Measurements from ENCODE around the gene SMPDL3A. TPM values are rescaled to one million over a fixed set of nuclear protein-coding genes. Genes with fewer than 3 reads are reported as not detected.
"Not testable (repeated sequence)": the region's sequence is repeated elsewhere in the genome, so short reads cannot be mapped to it uniquely, and the experiment has no call there.

SMPDL3A gene
- total RNA-seq, result under 1 TPM in 1 of 2 experiments, not detected in 1; 0.19 TPM

- CTCF ChIA-PET, result interaction anchor here (0.5 kb wide), 1 partner anchor 22 kb away, joined by 4 read pairs; no protein-coding TSS in a partner anchor
- POLR2A ChIA-PET, result interaction anchor here (0.8 kb wide), 1 partner anchor 9 kb away, joined by 3 read pairs; no protein-coding TSS in a partner anchor
These were observed at the start of gene SMPDL3A for GRCh38 chr6:122789182-122790027. SMPDL3A (plus strand) TSS chr6:122789258; CDS start chr6:122789347, 89 bp downstream.

GRCh38 chr6:122740091-122740490 is 49.0 kb upstream of the SMPDL3A start:
- POLR2A ChIA-PET, result no interaction called here
- CTCF ChIA-PET, result no interaction called here

- ChIA-PET CTCF (no interaction called here), POLR2A (no interaction called here)
These were observed 48.1 kb upstream of the SMPDL3A start for GRCh38 chr6:122740936-122741335.

GRCh38 chr6:122744247-122744646 is 44.8 kb upstream of the SMPDL3A start:
- POLR2A ChIA-PET, CTCF ChIA-PET: not testable (repeated sequence)

GRCh38 chr6:122744856-122745255 is 44.2 kb upstream of the SMPDL3A start:
- POLR2A ChIA-PET, CTCF ChIA-PET: not testable (repeated sequence)

GRCh38 chr6:122746688-122747087 is 42.4 kb upstream of the SMPDL3A start:
- ChIA-PET CTCF (no interaction called here), POLR2A (no interaction called here)

GRCh38 chr6:122747573-122747972 is 41.5 kb upstream of the SMPDL3A start:
- CTCF ChIA-PET, result no interaction called here
- POLR2A ChIA-PET, result no interaction called here

GRCh38 chr6:122748945-122749344 is 40.1 kb upstream of the SMPDL3A start:
- CTCF ChIA-PET, POLR2A ChIA-PET: not testable (repeated sequence)

- CTCF ChIA-PET, result no interaction called here
These were observed 39.5 kb upstream of the SMPDL3A start for GRCh38 chr6:122749451-122750050.

GRCh38 chr6:122751326-122751725 is 37.7 kb upstream of the SMPDL3A start:
- ChIA-PET CTCF (no interaction called here), POLR2A (no interaction called here)

More at GRCh38 chr6:122749451-122750050, 39.5 kb upstream of the SMPDL3A start:
- POLR2A ChIA-PET, result no interaction called here

- ChIA-PET POLR2A (no interaction called here), CTCF (no interaction called here)
These were observed 36.6 kb upstream of the SMPDL3A start for GRCh38 chr6:122752459-122752858.

- ChIA-PET POLR2A (no interaction called here), CTCF (no interaction called here)
These were observed 35.9 kb upstream of the SMPDL3A start for GRCh38 chr6:122753000-122753687.

GRCh38 chr6:122753688-122754056 is 35.4 kb upstream of the SMPDL3A start:
- CTCF ChIA-PET, result no interaction called here
- POLR2A ChIA-PET, result no interaction called here

GRCh38 chr6:122754191-122754731 is 34.8 kb upstream of the SMPDL3A start:
- POLR2A ChIA-PET, result no interaction called here
- CTCF ChIA-PET, result no interaction called here

- ChIA-PET POLR2A (no interaction called here), CTCF (no interaction called here)
These were observed 33.2 kb upstream of the SMPDL3A start for GRCh38 chr6:122755901-122756300.

GRCh38 chr6:122758927-122759334 is 30.1 kb upstream of the SMPDL3A start:
- POLR2A ChIA-PET, result no interaction called here
- CTCF ChIA-PET, result no interaction called here

GRCh38 chr6:122760330-122760729 is 28.7 kb upstream of the SMPDL3A start:
- CTCF ChIA-PET, result no interaction called here
- POLR2A ChIA-PET, result no interaction called here

- CTCF ChIA-PET, result interaction anchor here (1.0 kb wide), 1 partner anchor 51 kb away, joined by 3 read pairs; no protein-coding TSS in a partner anchor
- POLR2A ChIA-PET, result no interaction called here
These were observed 22.8 kb upstream of the SMPDL3A start for GRCh38 chr6:122766256-122766655.

- POLR2A ChIA-PET, result no interaction called here
- CTCF ChIA-PET, result interaction anchor here (0.6 kb wide), 1 partner anchor 11 kb away, joined by 3 read pairs; no protein-coding TSS in a partner anchor
These were observed 18.0 kb upstream of the SMPDL3A start for GRCh38 chr6:122770835-122771601.

Data from activated CD8-positive, alpha-beta memory T cell treated with anti-CD3 and anti-CD28 coated beads for 36 hours (primary cell).